ENCODE data around the gene ZNF714.

GRCh38 chr19:21046489-21046888 is 35.5 kb upstream of the ZNF714 start:
- TF ChIP-seq PATZ1 (CRISPR knock-in tag; IDR thresholded peaks at IDR 0.05; ENCODE audit: borderline replicate concordance), result no peak
- no peak for TF ChIP-seq GLIS3 (CRISPR knock-in tag; IDR thresholded peaks at IDR 0.05)
- TF ChIP-seq ZFP30 (CRISPR knock-in tag; IDR thresholded peaks at IDR 0.05), result no peak
